Stomach (tissue), 9 donors: ENCODE results near the gene ARHGAP1. TPM values are rescaled to one million over a fixed set of nuclear protein-coding genes. Genes with fewer than 3 reads are reported as not detected.

ENCODE experiments used
- DNase-seq, 2 donors: peaks; one replicate each; pipeline versions ENCODE4 v3.0.0 to v3.0.0-alpha.2; 2013 to 2019
- H3K27ac ChIP-seq, 5 donors: fragments of 200-600 bp in 4 of 5; sonication (generic) in 4 of 5; one replicate each; pipeline ENCODE4 v1.5.1; 2013 to 2019; ENCODE audit warnings: mild to moderate bottlenecking in 1 of 5, moderate library complexity in 1 of 5
- H3K27me3 ChIP-seq, 3 donors: fragments of 200-600 bp; sonication (generic); one replicate each; pipeline ENCODE4 v1.5.1; 2017 to 2019; ENCODE audit warnings: mixed run types in 1 of 3
- H3K36me3 ChIP-seq, 4 donors: fragments of 200-600 bp; sonication (generic); 1 replicate in 3 of 4; 2 replicates in 1 of 4; pipeline ENCODE4 v1.5.1; 2016 to 2019
- H3K4me1 ChIP-seq, 4 donors: fragments of 200-600 bp; sonication (generic); one replicate each; pipeline ENCODE4 v1.5.1; 2016 to 2019
- H3K4me3 ChIP-seq, 4 donors: fragments of 200-600 bp; sonication (generic) in 3 of 4; one replicate each; pipeline ENCODE4 v1.5.1; 2016 to 2019; ENCODE audit warnings: mild to moderate bottlenecking in 1 of 4
- H3K9me3 ChIP-seq, 4 donors: fragments of 200-600 bp; sonication (generic); one replicate each; pipeline ENCODE4 v1.5.1; 2016 to 2019
- EP300 ChIP-seq: sonication (generic); formaldehyde crosslinking; IDR thresholded peaks from one replicate; pipeline ENCODE4 v1.6.1; 2017; ENCODE audit warnings: antibody characterized with exemption
- POLR2A ChIP-seq, 4 donors: fragments of 450-650 bp; IDR thresholded peaks; one replicate each; pipeline ENCODE4 v1.6.1; 2016; ENCODE audit warnings: antibody characterized with exemption in 4 of 4, control low read depth in 2 of 4, mild to moderate bottlenecking in 1 of 4, moderate library complexity in 1 of 4
- POLR2AphosphoS5 ChIP-seq, 3 donors: sonication (generic); formaldehyde crosslinking; IDR thresholded peaks; one replicate each; pipeline ENCODE4 v1.6.1; 2016; ENCODE audit warnings: antibody characterized with exemption in 3 of 3
- WGBS, 5 donors: extraction: QIAGEN DNeasy Blood & Tissue Kit in 3 of 5; methylation state at CpG; one replicate each; pipeline versions ENCODE4 v1.1.5 to v1.1.7; 2013 to 2018; 5-methylcytosine and 5-hydroxymethylcytosine counted together
- intact Hi-C: fragments of 100-400 bp; cut with DNase I; formaldehyde crosslinking; loops from one replicate; pipeline ENCODE4 v1.15.1; 2023; ENCODE audit warnings: low total_unique reads
- polyA plus RNA-seq, 3 donors: library from polyadenylated mRNA; stranded (reverse); fragments of 200-250 nt; gene quantifications; one replicate each; pipeline ENCODE4 v1.2.3, GENCODE V29; 2013
- total RNA-seq, 5 donors: library from RNA; depleted of rRNA; stranded (reverse); fragments of >200 nt; gene quantifications; one replicate each; pipeline versions ENCODE4 v1.1.0 to v1.2.3, GENCODE V29; 2014 to 2016
- TF ChIP-seq, protein P1 (sequence below), 7 experiments: fragments of 450-650 bp in 4 of 7; fragments of 200-600 bp in 3 of 7; sonication (generic) in 3 of 7; IDR thresholded peaks; one replicate each; pipeline ENCODE4 v1.5.1; 2016 to 2019; ENCODE audit warnings: antibody characterized with exemption in 7 of 7, control low read depth in 2 of 7, mild to moderate bottlenecking in 1 of 7
- donor health status: healthy with polysubstance abuse.
- donor health status: Bipolar disorder and iron deficiency.
- donor health status: healthy.

Gene ARHGAP1
- total and polyA plus RNA-seq, 8 donors: 21.1 to 82.9 (median 31.3) TPM

DNA sequence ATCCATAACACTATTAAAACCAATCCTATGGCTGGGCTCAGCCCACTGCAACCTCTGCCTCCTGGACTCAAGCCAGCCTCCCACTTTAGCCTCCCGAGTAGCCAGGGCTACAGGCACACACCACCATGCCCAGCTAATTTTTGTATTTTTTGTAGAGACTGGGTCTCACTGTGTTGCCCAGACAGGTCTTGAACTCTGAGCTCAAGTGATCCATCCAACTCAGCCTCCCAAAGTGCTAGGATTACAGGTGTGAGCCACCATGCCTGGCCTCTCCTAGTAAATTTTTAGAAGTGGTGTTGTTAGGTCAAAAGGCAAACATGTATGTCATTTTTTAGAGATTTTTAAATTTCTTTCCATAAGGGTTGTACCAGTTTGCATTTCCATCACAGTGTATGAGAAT is 32.8 kb upstream of the ARHGAP1 start:
- no peak overlapping the region for H3K4me3 ChIP-seq

DNA sequence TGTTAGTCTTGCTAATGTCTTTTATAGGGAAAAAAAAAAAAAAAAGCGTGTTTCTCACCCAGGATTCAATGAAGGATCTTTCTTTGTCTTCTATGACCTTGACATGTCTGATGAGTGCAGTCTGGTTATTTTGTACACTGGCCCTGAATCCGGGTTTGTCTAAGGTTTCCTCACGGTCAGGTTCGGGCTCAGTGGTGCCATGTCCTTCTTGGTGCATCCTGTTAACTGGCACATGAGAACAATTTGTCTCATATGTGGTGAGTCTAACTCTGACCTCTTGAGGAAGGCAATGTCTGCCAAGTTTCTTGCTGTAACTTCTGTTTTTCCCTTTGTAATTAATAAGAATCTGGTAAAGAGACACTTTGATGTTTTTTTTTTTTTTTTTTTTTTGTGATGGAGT is 31.1 kb upstream of the ARHGAP1 start:
- no peaks in the 10 kb centered on the region for H3K27me3 ChIP-seq
- 86 to 96% (median 91%) methylated on average over 4 of the region's 4 CpGs for WGBS, 5 donors

More for the DNA sequence above, 32.8 kb upstream of the ARHGAP1 start:
- H3K36me3 ChIP-seq: no peaks in the 10 kb centered on the region
- H3K27me3 ChIP-seq: no peaks in the 10 kb centered on the region
- H3K27ac ChIP-seq: no peak overlapping the region
- no peaks in the 10 kb centered on the region for H3K4me1 ChIP-seq
- DNase-seq: no peak
- intact Hi-C loops: no loop called here
- WGBS, 5 donors: 77 to 90% (median 89%) methylated on average over 1 of the region's 1 CpG
- TF ChIP-seq POLR2A (IDR thresholded peaks at IDR 0.05) (no peak), POLR2AphosphoS5 (IDR thresholded peaks at IDR 0.05) (no peak), EP300 (no peak)
- TF ChIP-seq, protein P1, sequence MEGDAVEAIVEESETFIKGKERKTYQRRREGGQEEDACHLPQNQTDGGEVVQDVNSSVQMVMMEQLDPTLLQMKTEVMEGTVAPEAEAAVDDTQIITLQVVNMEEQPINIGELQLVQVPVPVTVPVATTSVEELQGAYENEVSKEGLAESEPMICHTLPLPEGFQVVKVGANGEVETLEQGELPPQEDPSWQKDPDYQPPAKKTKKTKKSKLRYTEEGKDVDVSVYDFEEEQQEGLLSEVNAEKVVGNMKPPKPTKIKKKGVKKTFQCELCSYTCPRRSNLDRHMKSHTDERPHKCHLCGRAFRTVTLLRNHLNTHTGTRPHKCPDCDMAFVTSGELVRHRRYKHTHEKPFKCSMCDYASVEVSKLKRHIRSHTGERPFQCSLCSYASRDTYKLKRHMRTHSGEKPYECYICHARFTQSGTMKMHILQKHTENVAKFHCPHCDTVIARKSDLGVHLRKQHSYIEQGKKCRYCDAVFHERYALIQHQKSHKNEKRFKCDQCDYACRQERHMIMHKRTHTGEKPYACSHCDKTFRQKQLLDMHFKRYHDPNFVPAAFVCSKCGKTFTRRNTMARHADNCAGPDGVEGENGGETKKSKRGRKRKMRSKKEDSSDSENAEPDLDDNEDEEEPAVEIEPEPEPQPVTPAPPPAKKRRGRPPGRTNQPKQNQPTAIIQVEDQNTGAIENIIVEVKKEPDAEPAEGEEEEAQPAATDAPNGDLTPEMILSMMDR (IDR thresholded peaks at IDR 0.05): no peak
- H3K9me3 ChIP-seq: no peaks in the 10 kb centered on the region

DNA sequence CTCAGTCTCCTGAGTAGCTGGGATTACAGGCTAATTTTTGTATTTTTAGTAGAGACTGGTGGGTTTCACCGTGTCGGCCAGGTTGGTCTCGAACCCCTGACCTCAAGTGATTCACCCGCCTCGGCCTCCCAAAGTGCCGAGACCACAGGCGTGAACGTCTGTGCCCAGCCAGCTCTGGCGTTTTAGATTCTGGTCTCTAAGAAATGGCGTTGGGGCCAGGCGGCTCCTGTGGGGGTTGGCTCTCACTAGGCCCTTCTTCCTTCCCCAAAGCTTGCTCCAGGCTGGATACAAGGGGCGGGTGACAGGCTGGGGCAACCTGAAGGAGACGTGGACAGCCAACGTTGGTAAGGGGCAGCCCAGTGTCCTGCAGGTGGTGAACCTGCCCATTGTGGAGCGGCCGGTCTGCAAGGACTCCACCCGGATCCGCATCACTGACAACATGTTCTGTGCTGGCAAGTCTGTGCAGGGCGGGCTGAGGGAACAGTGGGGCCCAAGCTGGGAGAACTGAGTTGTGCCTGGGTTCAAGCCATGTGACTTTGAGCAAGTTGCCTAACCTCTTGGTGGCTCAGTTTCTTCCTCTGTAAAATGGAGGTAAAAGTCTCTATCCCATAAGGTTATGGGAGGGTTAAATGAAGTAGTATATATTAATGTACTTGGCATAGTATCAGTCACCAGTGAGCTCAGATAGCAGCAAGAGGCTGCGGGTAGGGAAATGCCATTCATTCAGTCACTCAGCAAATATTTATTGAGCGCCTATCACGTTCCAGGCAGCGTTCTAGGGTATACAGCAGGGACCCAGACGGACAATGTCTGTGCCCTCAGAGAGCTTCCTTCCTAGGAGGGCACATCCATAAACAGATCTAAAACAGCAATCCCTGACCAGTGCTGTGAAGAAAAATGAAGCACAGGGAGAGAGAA is 28.9 kb upstream of the ARHGAP1 start:
- Histone ChIP-seq H3K4me1 (no peaks in the 10 kb centered on the region), H3K4me3 (no peak overlapping the region), H3K27me3 (no peaks in the 10 kb centered on the region), H3K36me3 (no peaks in the 10 kb centered on the region), H3K9me3 (no peaks in the 10 kb centered on the region), H3K27ac (no peak overlapping the region)
- 73 to 81% (median 78%) methylated on average over 23 to 24 of the region's 24 CpGs for WGBS, 5 donors
- TF ChIP-seq EP300: no peak
- intact Hi-C loops: no loop called here
- DNase-seq: no peak

More for the DNA sequence above, 31.1 kb upstream of the ARHGAP1 start:
- intact Hi-C loops: no loop called here
- no peak for TF ChIP-seq POLR2A (IDR thresholded peaks at IDR 0.05)
- no peak for TF ChIP-seq EP300
- no peak for TF ChIP-seq POLR2AphosphoS5 (IDR thresholded peaks at IDR 0.05)
- TF ChIP-seq, protein P1 (IDR thresholded peaks at IDR 0.05): no peak
- DNase-seq: no peak
- H3K27ac ChIP-seq: no peak overlapping the region
- H3K4me3 ChIP-seq: no peak overlapping the region
- no peaks in the 10 kb centered on the region for H3K9me3 ChIP-seq
- H3K36me3 ChIP-seq: no peaks in the 10 kb centered on the region
- H3K4me1 ChIP-seq: no peaks in the 10 kb centered on the region

DNA sequence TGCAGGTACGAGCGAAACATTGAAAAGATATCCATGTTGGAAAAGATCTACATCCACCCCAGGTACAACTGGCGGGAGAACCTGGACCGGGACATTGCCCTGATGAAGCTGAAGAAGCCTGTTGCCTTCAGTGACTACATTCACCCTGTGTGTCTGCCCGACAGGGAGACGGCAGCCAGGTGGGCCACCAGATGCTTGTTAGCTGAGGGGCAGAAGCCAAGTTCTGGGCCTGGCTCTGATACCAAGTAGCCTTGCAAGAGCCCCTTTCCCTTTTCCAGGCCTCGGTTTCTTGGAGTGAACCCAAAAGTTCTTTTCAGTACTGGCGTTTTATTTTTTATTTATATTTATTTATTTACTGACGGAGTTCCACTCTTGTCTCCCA is 28.2 kb upstream of the ARHGAP1 start:
- no peak overlapping the region for H3K4me3 ChIP-seq
- H3K27ac ChIP-seq: no peak overlapping the region
- 82 to 89% (median 86%) methylated on average over 9 of the region's 9 CpGs for WGBS, 5 donors
- no peaks in the 10 kb centered on the region for H3K9me3 ChIP-seq
- no peaks in the 10 kb centered on the region for H3K4me1 ChIP-seq
- TF ChIP-seq POLR2A (IDR thresholded peaks at IDR 0.05): no peak
- no peak for TF ChIP-seq EP300
- TF ChIP-seq, protein P1 (IDR thresholded peaks at IDR 0.05): no peak
- no peak for TF ChIP-seq POLR2AphosphoS5 (IDR thresholded peaks at IDR 0.05)
- intact Hi-C loops: no loop called here
- H3K27me3 ChIP-seq: no peaks in the 10 kb centered on the region
- no peaks in the 10 kb centered on the region for H3K36me3 ChIP-seq
- no peak for DNase-seq
